OCI-LY7 (cell line): ENCODE measurements around the gene NTRK3. TPM values are rescaled to one million over a fixed set of nuclear protein-coding genes. Genes with fewer than 3 reads are reported as not detected.

Experiments
- BruUV-seq: library from RNA; stranded (reverse); fragments of 400-500 nt; replicated peaks from 2 replicates; lab custom pipeline; 2021; lab: Mats Ljungman, UMichigan
- CTCF ChIA-PET: fragments of 300-600 bp; sonication (Branson Sonifier 250); formaldehyde crosslinking; loops from one replicate; lab custom pipeline; 2022; ENCODE audit warnings: antibody characterized with exemption; ENCODE audit not compliant: unreplicated experiment; lab: Charles Lee
- POLR2A ChIA-PET: fragments of 300-600 bp; sonication (Branson Sonifier 250); formaldehyde crosslinking; loops from one replicate; lab custom pipeline; 2022; ENCODE audit warnings: antibody characterized with exemption; lab: Charles Lee
- DNase-seq: peaks from one replicate; pipeline ENCODE4 v3.0.0-alpha.2; 2015; ENCODE audit warnings: low spot score
- H2AFZ ChIP-seq: fragments of 200-600 bp; sonication (generic), shearing (Covaris generic); 2 replicates; pipeline ENCODE4 v1.6.1; 2014; ENCODE audit warnings: mild to moderate bottlenecking, antibody characterized with exemption, low read length, moderate library complexity
- H3K27ac ChIP-seq: fragments of 200-600 bp; sonication (generic); 2 replicates; pipeline ENCODE4 v1.5.1; 2014; ENCODE audit warnings: mixed run types, low read depth, mild to moderate bottlenecking, moderate library complexity, low read length, inconsistent platforms; ENCODE audit not compliant: poor library complexity, severe bottlenecking
- H3K36me3 ChIP-seq: fragments of 200-600 bp; sonication (generic); 2 replicates; pipeline ENCODE4 v1.6.1; 2014; ENCODE audit warnings: mild to moderate bottlenecking, antibody characterized with exemption, low read length, moderate library complexity, mixed read lengths; ENCODE audit not compliant: insufficient read depth
- H3K4me1 ChIP-seq: fragments of 200-600 bp; sonication (generic); 2 replicates; pipeline ENCODE4 v1.5.1; 2014; ENCODE audit warnings: mild to moderate bottlenecking, low read length; ENCODE audit not compliant: insufficient read depth, poor library complexity, severe bottlenecking
- H3K4me2 ChIP-seq: fragments of 200-600 bp; sonication (generic); 2 replicates; pipeline ENCODE4 v1.6.1; 2014; ENCODE audit warnings: mild to moderate bottlenecking, low read length
- H3K4me3 ChIP-seq: fragments of 200-600 bp; sonication (generic); 2 replicates; pipeline ENCODE4 v1.5.1; 2014; ENCODE audit warnings: mild to moderate bottlenecking, low read depth, low read length; ENCODE audit not compliant: poor library complexity, severe bottlenecking
- H3K79me2 ChIP-seq: fragments of 200-600 bp; sonication (generic); 2 replicates; pipeline ENCODE4 v1.6.1; 2016; ENCODE audit warnings: low read depth, mild to moderate bottlenecking, low read length, moderate library complexity, mixed read lengths; ENCODE audit not compliant: insufficient read depth
- H3K9me2 ChIP-seq: fragments of 200-600 bp; sonication (generic); 2 replicates; pipeline ENCODE4 v1.6.1; 2016; ENCODE audit warnings: mild to moderate bottlenecking, low read length, mixed read lengths; ENCODE audit not compliant: insufficient read depth
- H3K9me3 ChIP-seq: fragments of 200-600 bp; sonication (generic); 2 replicates; pipeline ENCODE4 v1.6.1; 2014; ENCODE audit warnings: mild to moderate bottlenecking, mixed run types, low read length, mixed read lengths
- H4K20me1 ChIP-seq: fragments of 200-600 bp; sonication (generic); 2 replicates; pipeline ENCODE4 v1.6.1; 2014; ENCODE audit warnings: mild to moderate bottlenecking, antibody characterized with exemption, low read length, moderate library complexity, mixed read lengths; ENCODE audit not compliant: insufficient read depth
- EZH2phosphoT487 ChIP-seq: fragments of 200-600 bp; sonication (generic); IDR thresholded peaks from 2 replicates; pipeline ENCODE4 v1.6.1; 2018; ENCODE audit warnings: low read depth, borderline replicate concordance, mild to moderate bottlenecking, mixed run types, antibody characterized with exemption, low read length, moderate library complexity, mixed read lengths
- intact Hi-C: fragments of 100-400 bp; cut with micrococcal nuclease; formaldehyde crosslinking; loops from one replicate; pipeline ENCODE4 v1.10.0; 2022; ENCODE audit not compliant: unreplicated experiment
- total RNA-seq, 2 experiments: library from RNA; depleted of rRNA in 1 of 2; stranded (reverse); fragments of >200 nt in 1 of 2; shearing (Covaris generic) in 1 of 2; gene quantifications; 2 replicates each; pipeline ENCODE4 v1.2.3, GENCODE V29; 2014 to 2022
- TF ChIP-seq, protein P1 (sequence below): fragments of 200-600 bp; sonication (generic); conservative IDR thresholded peaks from 2 replicates; pipeline ENCODE4 v1.5.1; 2014; ENCODE audit warnings: mild to moderate bottlenecking, antibody characterized with exemption, low read length, moderate library complexity, mixed read lengths

Gene NTRK3
- total RNA-seq, 2 experiments from 2014 or later: 0.50 to 2.5 TPM

DNA sequence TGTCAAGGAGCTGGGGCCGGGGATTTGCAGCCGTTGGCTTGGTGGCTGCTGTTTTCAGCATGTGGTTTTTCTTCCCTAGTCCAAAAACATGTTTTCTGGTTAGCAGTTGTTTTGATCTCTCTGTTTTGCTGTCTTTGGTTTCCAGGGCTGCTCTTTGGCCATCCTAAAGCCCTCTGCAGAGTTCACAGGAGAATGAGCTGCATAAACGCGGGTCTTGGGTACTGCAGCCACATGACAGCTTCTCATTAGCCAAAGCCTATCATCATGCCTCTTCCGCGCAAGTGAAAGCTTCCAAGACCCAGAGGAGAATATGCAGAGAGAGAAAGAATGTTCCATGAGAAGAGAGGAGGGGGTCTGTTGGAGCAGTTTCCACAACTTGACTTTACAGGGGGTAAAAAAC, 138.5 kb downstream of the NTRK3 start:
- BruUV-seq: no TSS peak
- Histone ChIP-seq H3K36me3 (no peaks in the 10 kb centered on the region), H2AFZ (no peak overlapping the region), H3K4me2 (no peak overlapping the region), H4K20me1 (no peaks in the 10 kb centered on the region), H3K4me3 (no peak overlapping the region), H3K9me3 (no peaks in the 10 kb centered on the region), H3K4me1 (no peaks in the 10 kb centered on the region), H3K9me2 (no peaks in the 10 kb centered on the region), H3K27ac (no peak overlapping the region), H3K79me2 (no peaks in the 10 kb centered on the region)
- POLR2A ChIA-PET: no interaction called here
- DNase-seq: no peak
- intact Hi-C loops: no loop called here
- TF ChIP-seq EZH2phosphoT487: no peak
- TF ChIP-seq, protein P1, sequence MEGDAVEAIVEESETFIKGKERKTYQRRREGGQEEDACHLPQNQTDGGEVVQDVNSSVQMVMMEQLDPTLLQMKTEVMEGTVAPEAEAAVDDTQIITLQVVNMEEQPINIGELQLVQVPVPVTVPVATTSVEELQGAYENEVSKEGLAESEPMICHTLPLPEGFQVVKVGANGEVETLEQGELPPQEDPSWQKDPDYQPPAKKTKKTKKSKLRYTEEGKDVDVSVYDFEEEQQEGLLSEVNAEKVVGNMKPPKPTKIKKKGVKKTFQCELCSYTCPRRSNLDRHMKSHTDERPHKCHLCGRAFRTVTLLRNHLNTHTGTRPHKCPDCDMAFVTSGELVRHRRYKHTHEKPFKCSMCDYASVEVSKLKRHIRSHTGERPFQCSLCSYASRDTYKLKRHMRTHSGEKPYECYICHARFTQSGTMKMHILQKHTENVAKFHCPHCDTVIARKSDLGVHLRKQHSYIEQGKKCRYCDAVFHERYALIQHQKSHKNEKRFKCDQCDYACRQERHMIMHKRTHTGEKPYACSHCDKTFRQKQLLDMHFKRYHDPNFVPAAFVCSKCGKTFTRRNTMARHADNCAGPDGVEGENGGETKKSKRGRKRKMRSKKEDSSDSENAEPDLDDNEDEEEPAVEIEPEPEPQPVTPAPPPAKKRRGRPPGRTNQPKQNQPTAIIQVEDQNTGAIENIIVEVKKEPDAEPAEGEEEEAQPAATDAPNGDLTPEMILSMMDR: no peak
- CTCF ChIA-PET: no interaction called here

DNA sequence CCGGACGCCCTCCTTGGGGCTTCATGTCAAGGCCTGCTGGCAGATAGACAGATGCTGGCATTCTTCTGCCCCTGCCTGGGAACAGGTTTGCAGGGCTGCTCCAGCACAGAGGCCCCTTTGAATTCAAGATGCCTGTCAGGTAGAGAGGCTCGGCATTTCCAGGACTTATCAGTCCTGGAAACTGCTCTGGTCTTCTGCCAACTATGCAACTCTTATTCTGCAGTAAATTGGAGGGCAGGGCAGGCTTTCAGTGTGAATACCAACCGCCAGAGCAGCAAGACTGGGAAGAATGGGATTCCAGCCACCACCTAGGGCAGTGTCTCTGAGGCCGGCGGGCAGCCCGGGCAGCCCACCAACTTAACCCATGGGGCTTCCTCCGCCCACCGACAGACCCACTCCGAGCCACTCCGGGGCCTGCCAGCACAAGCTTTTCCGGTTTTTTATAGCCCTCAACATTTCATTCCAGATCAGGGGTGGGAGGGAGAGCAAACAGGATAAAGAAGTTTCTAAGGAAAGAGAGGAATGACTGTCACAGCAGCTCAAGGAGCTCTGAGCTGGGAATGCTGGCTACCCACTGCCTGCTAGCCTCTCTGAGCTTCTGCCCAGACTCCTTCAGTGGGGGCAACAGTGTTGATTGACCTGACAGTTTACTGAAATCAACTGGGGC, 140.9 kb downstream of the NTRK3 start:
- Histone ChIP-seq H3K4me1 (no peaks in the 10 kb centered on the region), H3K79me2 (no peaks in the 10 kb centered on the region), H3K9me3 (no peaks in the 10 kb centered on the region), H3K4me2 (no peak overlapping the region), H2AFZ (no peak overlapping the region), H3K27ac (no peak overlapping the region), H3K36me3 (no peaks in the 10 kb centered on the region), H3K4me3 (no peak overlapping the region), H3K9me2 (no peaks in the 10 kb centered on the region), H4K20me1 (no peaks in the 10 kb centered on the region)
- ChIA-PET POLR2A (no interaction called here), CTCF (no interaction called here)
- intact Hi-C loops: no loop called here
- no TSS peak for BruUV-seq
- no peak for TF ChIP-seq EZH2phosphoT487
- TF ChIP-seq, protein P1: no peak
- no peak for DNase-seq

DNA sequence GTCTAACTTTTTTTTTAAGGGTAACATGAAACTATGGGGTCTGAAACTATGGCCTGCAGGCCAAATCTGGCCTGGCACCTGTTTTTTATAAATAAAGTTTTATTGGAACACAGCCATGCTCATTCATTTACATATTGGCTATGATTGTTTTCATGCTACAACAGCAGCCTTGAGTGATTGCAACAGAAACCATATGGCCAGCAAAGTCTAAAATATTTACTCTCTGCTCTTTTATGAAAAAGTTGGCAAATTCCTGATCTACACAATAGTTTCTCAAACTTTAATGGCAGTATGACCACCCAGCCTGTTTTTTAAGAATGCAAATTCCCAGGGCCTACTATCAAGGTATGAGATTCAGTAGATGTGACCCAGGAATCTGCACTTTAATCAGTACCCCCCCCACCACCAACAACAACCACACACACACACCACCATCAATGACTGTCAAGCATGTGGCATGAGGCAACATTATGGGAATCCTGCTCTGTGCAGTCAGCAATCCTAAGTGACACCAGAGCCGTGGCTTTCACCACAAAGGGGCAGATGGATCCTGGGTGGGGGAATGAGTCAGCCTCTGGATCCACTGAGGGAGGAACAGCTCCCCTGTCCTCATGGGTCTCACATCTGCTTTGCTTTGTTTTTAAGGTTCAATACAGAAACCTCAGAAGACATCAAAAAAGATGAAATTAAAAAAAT, 142.8 kb downstream of the NTRK3 start:
- Histone ChIP-seq H3K4me3 (no peak overlapping the region), H3K4me1 (no peaks in the 10 kb centered on the region), H3K9me3 (no peaks in the 10 kb centered on the region), H3K79me2 (no peaks in the 10 kb centered on the region), H3K36me3 (no peaks in the 10 kb centered on the region), H3K9me2 (no peaks in the 10 kb centered on the region), H4K20me1 (no peaks in the 10 kb centered on the region), H2AFZ (no peak overlapping the region), H3K4me2 (no peak overlapping the region), H3K27ac (no peak overlapping the region)
- ChIA-PET CTCF (no interaction called here), POLR2A (interaction anchor here (0.8 kb wide), 1 partner anchor 8 kb away, joined by 3 read pairs; no protein-coding TSS in a partner anchor)
- BruUV-seq: no TSS peak
- no peak for DNase-seq
- no peak for TF ChIP-seq EZH2phosphoT487
- TF ChIP-seq, protein P1: no peak
- intact Hi-C loops: no loop called here
